CD4-positive, alpha-beta T cell treated with Interleukin-12 subunit alpha and Interleukin-12 subunit beta, for 1 hour (primary cell): ENCODE measurements around the gene COL4A2.

Experiments used
- DNase-seq: peaks from one replicate; pipeline ENCODE4 v3.0.0-alpha.2; 2020

COL4A2 gene

DNA sequence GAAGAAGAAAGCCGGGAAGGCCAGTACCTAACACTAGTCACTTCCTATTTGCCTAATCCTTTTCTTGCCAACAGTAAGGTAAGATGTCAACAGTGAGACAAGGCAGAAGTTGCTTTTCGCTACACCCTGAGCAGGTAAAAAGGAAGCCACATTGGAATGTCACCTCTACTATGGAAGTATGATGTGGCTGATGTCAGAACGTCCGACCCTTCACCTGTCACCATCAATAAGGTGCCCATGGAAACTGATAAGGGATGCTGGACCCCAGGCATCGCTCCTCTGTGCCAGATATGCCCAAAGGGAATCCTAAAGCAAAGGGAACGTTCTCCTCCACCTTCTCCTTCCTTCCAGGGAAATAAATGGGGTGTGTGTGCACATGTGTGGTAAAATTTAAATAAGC lies 34.4 kb upstream of the COL4A2 start:
- DNase-seq, result no peak

DNA sequence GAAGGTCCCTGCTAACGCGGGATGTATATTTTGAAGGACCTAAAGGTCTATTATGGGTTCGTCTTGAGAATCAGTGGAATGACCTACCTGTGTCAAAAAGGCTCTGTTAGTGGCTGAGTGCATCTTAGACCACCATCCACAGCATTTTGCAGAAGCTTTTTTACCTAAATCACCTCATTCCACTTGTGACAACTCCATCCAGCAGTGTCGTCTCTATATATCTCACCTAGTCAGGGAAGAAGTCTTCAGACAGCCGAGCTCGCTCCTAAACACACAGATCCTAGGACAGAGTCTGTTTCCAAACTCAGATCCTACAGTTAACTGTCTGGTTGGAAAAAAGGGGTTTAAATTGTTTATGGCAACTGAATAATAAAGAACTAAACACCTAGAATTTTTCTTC lies 33.8 kb upstream of the COL4A2 start:
- no peak for DNase-seq

- no peak for DNase-seq
Observed at GRCh38 chr13:110274687-110275086, 32.4 kb upstream of the COL4A2 start.

- no peak for DNase-seq
Observed at GRCh38 chr13:110275931-110276552, 31.0 kb upstream of the COL4A2 start.

DNA sequence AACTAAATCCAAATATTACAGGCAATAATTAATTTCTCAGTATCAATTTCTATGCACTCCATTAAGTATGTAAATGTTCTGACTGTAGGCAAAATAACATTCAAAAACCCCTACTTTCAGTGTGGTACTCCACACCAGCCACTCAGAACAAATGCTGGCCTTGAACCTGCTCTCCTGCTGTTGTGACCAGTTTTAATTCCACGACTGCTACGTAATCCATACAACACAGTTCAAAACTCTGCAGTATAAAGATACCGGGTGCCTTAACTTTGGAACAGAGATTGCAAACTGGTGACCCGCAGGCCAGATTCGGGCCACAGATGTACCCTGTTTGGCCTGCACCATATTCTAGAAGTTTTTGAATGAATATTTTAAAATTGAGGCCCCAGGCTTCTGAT lies 30.5 kb upstream of the COL4A2 start:
- DNase-seq, result no peak

- DNase-seq, result no peak
Observed at GRCh38 chr13:110277357-110277975, 29.6 kb upstream of the COL4A2 start.

DNA sequence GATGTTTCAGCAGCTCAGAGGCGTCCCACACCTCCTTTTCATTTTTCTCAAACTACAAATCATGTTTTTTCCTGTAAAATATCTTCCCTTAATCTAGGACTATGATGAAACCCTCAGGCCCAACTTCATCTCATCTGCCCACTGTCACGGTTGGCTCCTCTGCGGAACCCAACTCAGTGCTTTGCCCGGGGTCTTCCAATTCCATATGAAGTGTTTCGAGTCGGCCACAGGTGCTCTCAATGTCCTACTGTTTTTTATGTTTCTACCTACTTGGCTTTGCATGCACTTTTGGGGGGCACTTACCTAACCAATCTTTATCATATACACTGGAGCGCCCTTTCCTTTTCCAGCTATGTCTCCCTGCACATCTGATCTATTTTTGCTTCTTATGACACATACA lies 28.2 kb upstream of the COL4A2 start:
- no peak for DNase-seq

- DNase-seq, result no peak
Observed at GRCh38 chr13:110279684-110280083, 27.4 kb upstream of the COL4A2 start.

DNA sequence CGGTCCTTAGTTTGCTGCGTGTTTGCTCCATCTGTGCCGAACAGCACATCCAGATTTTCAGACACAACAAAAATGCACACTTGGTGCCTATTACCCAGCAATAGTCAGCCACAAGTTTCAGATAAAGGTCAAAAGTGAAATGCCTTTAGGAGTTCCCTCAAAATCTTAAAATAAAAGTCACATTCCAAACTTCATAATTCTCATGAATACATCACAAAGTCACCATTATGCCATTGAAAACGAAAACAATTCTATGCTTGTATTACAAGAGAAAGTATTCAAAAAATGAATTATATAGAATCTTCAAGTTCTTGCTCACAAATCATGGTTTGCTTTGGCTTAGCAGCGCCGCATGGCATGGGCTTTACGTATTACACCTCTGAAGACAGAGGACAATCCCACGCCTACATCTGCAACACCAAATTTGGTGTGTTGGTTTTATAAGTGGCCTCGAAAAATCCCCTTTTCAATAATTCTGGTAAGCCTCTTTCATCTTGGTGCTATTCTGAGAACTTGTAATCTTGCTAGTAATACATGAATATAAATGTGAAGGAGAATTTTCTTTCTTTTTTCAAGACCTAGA lies 26.8 kb upstream of the COL4A2 start:
- DNase-seq, result no peak

GRCh38 chr13:110280985-110281688 lies 25.9 kb upstream of the COL4A2 start:
- no peak for DNase-seq

DNA sequence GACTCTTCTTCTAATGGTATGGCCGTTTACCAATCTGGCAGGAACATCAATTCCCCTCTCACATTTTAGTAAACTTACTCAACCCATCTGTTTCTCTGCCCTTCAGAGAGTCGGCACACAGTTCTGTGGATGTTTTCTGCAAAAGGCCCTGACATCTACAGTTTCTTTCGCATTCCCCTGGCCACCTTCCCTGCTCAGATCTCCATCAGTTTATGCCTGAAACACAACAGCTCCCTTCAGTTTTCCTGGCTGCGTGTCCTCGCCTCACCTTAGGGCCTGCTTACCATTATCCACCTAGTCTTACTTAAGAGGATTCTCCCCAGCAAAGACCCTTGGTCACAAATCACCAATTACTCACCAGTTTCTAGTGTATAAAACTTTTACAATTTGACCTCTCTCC lies 25.3 kb upstream of the COL4A2 start:
- DNase-seq, result no peak

GRCh38 chr13:110282316-110282841 lies 24.7 kb upstream of the COL4A2 start:
- DNase-seq, result no peak

- no peak for DNase-seq
Observed at GRCh38 chr13:110283736-110284517, 23.2 kb upstream of the COL4A2 start.

DNA sequence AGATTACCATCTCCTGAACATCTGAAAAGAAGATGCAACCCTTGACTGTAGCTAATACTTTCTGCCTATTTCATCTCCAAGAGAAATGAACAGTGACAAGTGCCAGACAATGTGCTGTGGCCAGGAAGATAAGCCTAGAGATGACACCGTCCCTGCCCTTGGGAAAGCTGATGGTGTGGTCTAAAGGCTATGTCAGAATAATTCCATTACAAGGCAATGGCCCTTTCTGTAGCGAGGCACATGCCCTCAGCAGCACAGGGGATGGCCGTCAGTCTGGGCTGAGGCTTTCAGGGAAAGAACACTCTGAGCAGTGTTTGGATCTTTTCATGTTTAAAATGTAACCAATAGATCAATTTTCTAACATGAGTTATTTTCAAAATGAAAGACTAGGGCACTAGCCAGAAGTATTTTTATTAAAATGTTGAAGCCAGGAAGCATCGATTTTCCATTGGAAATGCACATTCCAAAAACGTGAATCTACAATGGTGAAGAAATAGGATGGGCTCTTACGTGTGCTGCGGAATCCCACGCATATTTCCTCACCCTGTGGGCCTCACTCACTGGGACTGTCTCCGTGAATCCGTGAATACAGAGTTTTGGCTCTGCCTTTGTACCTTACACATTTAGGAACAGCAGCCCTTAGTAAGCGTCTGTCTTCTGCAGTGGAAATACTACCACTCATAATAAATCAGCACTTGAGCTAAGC lies 22.2 kb upstream of the COL4A2 start:
- no peak for DNase-seq

DNA sequence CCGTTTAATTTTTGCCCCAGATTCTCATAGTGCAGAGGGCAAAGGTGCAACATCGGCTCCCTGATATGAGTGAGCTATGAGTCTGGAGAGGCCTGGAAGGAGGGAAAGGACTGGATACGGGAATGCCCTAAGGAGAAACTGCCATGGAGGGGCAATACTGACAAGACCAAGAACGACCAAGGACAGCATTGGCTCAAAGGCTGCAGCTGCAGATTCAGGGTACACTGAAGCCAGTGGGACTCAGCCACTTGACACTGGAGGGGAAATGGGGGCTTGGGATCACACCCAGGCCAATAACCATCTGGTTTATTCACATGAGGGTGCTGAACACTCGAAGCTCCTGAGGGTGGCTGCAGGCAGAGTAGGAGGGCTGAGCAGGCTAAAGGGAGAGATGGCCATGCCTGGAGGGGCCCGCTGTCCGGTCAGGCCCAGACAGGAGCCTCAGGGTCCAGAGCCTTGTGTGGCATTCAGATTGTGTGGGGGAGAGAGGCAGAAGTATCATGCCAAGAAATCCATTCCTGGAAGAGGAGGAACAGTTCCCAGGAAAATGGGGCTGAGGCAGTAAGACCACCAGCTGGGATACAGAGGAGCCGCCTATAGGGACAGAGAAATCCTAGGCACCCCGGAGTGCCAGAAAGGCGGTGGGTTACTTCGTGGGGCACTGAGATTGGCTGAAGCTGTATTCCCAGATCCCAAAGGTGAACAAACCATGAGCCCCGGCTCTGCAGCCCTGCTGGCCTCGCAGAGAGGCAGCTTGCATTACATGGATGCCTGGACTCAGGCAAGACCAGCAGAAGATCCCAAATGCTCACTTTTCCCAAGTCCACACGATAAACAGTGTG lies 20.9 kb upstream of the COL4A2 start:
- DNase-seq, result no peak

- no peak for DNase-seq
Observed at GRCh38 chr13:110286833-110287819, 20.0 kb upstream of the COL4A2 start.

GRCh38 chr13:110289174-110289573 lies 17.9 kb upstream of the COL4A2 start:
- DNase-seq, result no peak

DNA sequence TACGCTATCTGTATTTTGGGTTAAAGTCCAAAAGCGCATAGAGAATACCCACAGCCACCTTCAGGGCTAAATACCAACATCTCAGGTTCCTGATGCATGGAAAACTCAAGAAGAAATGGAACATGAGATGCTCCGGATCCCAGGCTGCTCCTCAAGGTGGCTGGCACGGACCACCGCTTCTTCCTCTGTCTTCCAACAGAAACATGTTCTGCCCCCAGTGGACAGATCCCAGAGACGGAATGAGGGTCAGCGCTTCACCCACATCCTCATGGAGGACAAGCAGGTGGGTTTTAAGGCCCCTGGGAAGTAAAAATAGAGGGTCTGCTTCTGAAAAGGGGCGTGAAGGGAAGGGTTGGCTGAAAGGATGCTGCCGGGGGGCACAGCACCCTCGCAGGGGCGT lies 17.4 kb upstream of the COL4A2 start:
- no peak for DNase-seq

- no peak for DNase-seq
Observed at GRCh38 chr13:110290153-110290552, 16.9 kb upstream of the COL4A2 start.

- no peak for DNase-seq
Observed at GRCh38 chr13:110290826-110291225, 16.3 kb upstream of the COL4A2 start.
